HG03045 (cell line): ENCODE data around the gene CCDC107.

ENCODE experiments used
- ATAC-seq: cut with Tn5 transposase; IDR thresholded peaks from one replicate; pipeline ENCODE4 v1.9.1; 2021; ENCODE audit warnings: mild to moderate bottlenecking, moderate library complexity; ENCODE audit not compliant: unreplicated experiment

Gene CCDC107

DNA sequence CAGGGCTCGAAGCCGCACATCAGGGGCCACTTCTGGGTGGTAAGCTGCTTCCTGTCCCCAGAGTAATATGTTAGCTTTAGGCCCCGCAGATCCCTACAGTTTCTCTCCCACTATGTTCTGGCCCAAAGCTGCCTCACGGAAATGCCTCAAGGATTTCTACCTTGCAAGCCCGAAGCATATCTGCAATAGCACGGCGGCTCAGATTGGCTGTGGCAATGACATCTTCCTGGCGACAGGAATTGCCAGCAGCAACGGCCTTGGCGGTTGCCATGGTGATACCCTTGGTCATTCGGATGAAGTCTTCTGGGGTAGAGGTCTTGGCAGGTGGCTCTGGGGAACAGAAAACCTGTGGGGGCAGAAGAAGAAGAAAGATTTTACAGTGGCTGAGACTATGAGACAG, 41.9 kb downstream of the CCDC107 start:
- no peak for ATAC-seq

GRCh38 chr9:35700942-35701341, 42.9 kb downstream of the CCDC107 start:
- no peak for ATAC-seq

DNA sequence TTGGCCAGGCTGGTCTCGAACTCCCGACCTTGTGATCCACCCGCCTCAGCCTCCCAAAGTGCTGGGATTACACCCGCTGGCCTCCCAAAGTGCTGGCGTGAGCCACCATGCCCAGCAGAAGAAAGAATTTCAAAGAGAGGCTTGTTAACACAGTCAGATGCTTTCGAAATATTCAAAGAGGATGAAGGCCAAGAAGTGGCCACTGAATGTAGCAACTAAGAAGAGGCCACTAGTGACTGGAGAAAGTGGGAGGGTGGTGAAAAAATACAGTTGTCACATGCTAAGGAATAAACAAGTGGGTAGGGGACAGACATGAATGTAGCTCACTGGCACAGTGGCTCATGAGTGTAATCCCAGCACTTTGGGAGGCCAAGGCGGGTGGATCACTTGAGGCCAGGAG, 44.6 kb downstream of the CCDC107 start:
- no peak for ATAC-seq

DNA sequence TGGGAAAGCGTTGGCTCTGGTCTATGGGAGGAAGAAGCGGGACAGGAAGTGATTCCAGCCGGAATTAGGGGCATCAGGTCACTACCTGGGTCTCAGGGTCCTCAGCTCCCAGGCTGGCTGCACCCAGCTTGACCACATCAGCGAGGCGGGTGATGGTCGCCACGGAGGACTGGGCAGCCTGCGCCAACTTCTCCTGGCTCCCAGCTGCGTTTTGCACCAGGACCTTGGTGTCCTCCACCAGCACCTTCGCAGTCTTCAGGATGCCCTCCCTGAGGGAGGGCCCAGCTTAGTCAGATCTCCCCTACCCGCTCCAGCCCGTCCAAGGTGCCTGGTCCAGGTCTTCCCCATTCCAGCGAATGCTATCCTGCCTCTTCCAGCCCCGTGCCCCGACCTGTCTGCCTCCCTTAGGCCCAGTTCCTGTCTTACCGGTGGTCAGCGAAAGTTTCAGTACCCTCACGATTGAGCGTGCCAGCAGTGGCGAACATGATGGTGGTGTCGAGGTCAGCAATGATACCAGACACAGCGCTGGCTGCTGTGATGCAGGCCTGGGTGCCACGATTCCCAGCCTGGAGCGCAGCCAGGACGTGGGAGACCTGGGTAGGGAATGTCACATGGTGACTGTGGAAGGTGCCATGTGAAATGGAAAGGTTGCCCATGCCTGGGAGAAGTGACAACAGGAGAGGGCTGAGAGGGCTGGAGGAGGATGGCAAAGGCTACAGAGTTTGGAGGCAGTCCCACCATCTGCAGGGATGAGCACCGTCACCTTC, 46.0 kb downstream of the CCDC107 start:
- no peak for ATAC-seq

GRCh38 chr9:35705372-35705771, 47.3 kb downstream of the CCDC107 start:
- no peak for ATAC-seq

DNA sequence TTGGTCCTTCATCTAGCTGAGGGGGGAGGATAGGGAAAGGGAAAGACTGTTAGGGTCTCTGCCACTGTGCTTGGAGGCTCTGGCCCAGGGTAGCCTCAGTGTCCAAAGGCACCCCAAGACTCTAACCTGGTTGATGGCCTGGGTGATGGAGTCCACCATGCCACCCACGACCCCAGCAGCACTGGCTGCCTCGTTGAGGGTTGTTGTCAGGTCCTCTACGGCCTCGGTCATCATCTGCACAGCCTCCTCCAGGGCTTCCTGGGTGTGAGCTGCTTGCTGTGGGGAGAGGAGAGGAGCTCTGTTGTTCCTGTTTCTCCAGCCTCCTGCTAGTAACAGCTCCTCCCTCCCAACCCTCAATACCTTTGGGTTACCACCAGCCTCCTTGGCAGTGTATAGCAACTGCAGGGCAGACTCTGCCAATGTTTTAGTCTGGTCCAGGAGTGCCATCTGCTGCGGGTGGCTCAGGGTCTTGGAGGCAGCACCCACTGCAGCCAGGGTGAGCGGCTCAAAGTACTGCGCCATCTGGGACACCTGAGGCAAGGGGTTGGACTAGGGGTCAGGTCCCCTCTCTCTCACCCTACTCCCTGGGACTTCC, 47.8 kb downstream of the CCDC107 start:
- ATAC-seq: no peak

DNA sequence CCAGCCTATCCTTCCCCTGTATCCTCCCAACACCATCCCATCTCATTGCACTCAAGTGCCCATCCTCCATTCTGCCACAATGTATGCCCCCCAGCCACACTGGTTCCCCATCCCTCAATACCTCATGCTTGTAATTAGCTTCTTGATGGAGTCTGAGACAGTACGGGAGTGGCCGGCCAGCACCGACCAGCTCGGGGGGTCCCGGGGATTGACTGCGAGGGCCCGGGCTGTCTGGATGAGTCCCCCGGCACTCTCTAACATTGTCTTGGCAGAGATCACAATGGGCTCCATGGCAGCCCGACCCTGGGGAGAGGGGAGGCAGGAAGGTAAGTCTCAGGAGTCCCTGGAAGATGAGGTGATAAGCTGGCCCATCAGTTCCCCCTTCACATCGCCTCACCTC, 48.9 kb downstream of the CCDC107 start:
- ATAC-seq: no peak

GRCh38 chr9:35708146-35708545, 50.1 kb downstream of the CCDC107 start:
- no peak for ATAC-seq

DNA sequence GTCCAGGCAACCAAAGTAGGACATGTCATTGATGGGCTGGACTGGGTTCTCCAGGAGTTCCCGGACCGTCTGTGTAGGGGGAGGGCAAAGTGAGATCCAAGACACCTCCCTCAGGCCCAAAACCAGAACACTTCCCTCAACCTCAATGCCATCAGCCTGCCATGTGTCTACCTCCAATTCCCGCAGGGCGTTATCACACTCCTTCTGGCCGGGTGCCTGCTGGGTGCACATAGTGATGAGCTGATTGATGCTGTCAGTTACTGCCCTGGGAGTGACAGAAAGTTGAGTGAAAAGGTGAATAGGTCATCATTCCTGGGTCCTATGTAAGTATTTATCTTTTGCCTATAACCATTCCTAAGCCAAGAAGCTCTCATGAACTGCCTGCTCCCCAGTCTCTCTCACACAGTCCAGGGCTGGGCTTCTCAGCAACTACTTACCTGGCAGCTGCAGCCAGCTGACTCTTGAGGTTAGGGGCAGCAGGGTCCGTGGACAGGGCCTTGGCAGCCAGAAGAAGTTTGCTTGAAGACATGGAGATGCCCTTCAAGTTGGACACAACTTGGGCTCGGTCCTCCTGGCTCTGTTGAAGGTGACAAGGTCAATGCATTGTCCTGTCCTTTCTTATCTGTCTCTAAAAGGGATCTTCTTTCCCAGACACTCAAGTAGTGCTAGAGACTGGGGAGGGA, 52.9 kb downstream of the CCDC107 start:
- ATAC-seq: no peak
